Vagina (tissue), 2 donors: Measurements from ENCODE around the gene FHIT.

Source experiments
- POLR2A ChIP-seq, 2 donors: fragments of 450-650 bp; IDR thresholded peaks; one replicate each; pipeline ENCODE4 v1.6.1; 2017; ENCODE audit warnings: antibody characterized with exemption in 2 of 2, mild to moderate bottlenecking in 2 of 2, moderate library complexity in 2 of 2
- TF ChIP-seq, protein P1 (sequence below), 3 experiments: fragments of 450-650 bp in 2 of 3; fragments of 200-600 bp in 1 of 3; sonication (generic) in 1 of 3; IDR thresholded peaks; one replicate each; pipeline ENCODE4 v1.5.1; 2017 to 2019; ENCODE audit warnings: antibody characterized with exemption in 3 of 3, mild to moderate bottlenecking in 2 of 3, moderate library complexity in 2 of 3

DNA sequence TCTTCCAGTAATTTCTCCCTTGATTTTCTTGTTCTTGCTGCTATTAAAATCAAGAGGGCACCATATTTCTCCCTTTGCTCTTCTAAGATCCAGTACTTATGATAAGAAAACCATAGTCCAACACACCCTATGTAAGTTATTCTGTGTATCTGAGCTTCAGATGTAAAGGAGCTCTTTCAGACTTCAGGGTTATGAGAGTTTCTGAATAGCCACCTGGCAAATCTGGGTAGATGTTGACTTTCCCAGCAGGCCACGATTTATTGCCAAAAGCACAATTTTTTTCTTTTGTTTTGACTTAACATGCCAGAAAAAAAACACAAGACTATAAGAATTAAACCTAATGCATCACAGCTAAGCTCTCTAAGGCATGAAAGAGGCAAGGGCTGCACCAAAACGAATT is 1045.0 kb downstream of the FHIT start:
- TF ChIP-seq, protein P1, sequence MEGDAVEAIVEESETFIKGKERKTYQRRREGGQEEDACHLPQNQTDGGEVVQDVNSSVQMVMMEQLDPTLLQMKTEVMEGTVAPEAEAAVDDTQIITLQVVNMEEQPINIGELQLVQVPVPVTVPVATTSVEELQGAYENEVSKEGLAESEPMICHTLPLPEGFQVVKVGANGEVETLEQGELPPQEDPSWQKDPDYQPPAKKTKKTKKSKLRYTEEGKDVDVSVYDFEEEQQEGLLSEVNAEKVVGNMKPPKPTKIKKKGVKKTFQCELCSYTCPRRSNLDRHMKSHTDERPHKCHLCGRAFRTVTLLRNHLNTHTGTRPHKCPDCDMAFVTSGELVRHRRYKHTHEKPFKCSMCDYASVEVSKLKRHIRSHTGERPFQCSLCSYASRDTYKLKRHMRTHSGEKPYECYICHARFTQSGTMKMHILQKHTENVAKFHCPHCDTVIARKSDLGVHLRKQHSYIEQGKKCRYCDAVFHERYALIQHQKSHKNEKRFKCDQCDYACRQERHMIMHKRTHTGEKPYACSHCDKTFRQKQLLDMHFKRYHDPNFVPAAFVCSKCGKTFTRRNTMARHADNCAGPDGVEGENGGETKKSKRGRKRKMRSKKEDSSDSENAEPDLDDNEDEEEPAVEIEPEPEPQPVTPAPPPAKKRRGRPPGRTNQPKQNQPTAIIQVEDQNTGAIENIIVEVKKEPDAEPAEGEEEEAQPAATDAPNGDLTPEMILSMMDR (IDR thresholded peaks at IDR 0.05), result no peak
- no peak for TF ChIP-seq POLR2A (IDR thresholded peaks at IDR 0.05)
